GM10266 (cell line): Measurements from ENCODE around the gene KCNMB4.

ENCODE experiments used
- DNase-seq: peaks from one replicate; pipeline ENCODE4 v3.0.0; 2012; ENCODE audit errors: extremely low spot score
- CTCF ChIP-seq: IDR thresholded peaks from 2 replicates; pipeline ENCODE4 v1.5.1; 2012; ENCODE audit warnings: mild to moderate bottlenecking, low read depth; ENCODE audit not compliant: control insufficient read depth, insufficient read depth; ENCODE audit errors: missing control alignments

KCNMB4 gene

GRCh38 chr12:70469221-70469820 is 103.2 kb downstream of the KCNMB4 start:
- no peak for TF ChIP-seq CTCF
- no peak for DNase-seq

- no peak for DNase-seq
- TF ChIP-seq CTCF, result no peak
Observed at GRCh38 chr12:70482764-70483163, 116.7 kb downstream of the KCNMB4 start.
